B cell (primary cell): ENCODE measurements around the gene OSBP2.

Experiments
- EZH2 ChIP-seq: IDR thresholded peaks from 2 replicates; pipeline ENCODE4 v1.6.1; 2012; ENCODE audit warnings: borderline replicate concordance, low read depth, mild to moderate bottlenecking, moderate library complexity, low read length; ENCODE audit not compliant: insufficient read depth, poor library complexity, severe bottlenecking
- TF ChIP-seq, protein P1 (sequence below): fragments of 200-600 bp; IDR thresholded peaks from one replicate; pipeline ENCODE4 v1.8.0; 2022; ENCODE audit warnings: antibody characterized with exemption, mild to moderate bottlenecking

DNA sequence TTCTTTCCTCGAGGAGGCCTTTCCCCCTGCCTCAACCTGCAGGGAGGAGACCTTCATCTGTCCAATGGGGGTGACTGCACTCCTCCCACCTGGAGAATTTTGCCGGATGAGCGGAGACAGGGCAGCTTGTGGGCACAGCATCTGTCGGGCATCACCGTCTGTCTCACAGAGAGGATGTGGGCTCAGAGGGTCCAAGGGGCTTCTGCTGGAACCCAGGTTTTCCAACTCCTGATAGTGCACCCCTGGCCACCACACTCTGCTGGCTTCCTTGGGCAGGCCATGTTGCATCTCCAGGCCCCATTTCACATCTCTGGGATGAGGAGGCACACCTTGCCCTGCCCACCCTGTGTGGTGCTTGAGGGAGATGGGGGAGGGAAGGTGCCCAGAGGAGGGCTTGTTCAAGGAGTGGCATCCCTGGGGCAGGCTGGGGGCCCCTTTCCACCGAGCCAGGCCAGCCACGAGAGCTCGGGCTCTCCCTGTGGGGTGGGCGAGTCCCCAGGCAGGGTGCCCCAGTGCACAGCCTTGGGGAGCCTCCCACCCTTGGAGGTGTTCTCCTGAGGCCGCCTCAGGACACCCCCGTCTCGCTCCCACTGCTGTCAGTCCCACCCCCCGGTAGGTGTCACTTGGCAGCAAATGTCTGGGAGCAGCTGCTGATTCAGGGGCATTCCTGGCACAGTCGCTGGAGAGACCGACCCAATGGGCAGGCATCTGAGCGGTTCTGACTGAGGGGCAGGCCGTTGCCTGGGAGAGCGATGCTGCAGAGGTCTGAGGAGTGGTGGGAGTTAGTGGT is 189.7 kb downstream of the OSBP2 start:
- TF ChIP-seq EZH2, result no peak
- TF ChIP-seq, protein P1, sequence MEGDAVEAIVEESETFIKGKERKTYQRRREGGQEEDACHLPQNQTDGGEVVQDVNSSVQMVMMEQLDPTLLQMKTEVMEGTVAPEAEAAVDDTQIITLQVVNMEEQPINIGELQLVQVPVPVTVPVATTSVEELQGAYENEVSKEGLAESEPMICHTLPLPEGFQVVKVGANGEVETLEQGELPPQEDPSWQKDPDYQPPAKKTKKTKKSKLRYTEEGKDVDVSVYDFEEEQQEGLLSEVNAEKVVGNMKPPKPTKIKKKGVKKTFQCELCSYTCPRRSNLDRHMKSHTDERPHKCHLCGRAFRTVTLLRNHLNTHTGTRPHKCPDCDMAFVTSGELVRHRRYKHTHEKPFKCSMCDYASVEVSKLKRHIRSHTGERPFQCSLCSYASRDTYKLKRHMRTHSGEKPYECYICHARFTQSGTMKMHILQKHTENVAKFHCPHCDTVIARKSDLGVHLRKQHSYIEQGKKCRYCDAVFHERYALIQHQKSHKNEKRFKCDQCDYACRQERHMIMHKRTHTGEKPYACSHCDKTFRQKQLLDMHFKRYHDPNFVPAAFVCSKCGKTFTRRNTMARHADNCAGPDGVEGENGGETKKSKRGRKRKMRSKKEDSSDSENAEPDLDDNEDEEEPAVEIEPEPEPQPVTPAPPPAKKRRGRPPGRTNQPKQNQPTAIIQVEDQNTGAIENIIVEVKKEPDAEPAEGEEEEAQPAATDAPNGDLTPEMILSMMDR, result no peak
